H1 (cell line): Measurements from ENCODE around the gene THOC5.

Experiments
- KDM1A ChIP-seq: fragments of 200-600, 300-600 bp; sonication (generic); IDR thresholded peaks from 2 replicates; pipeline ENCODE4 v1.7.1; 2016; ENCODE audit warnings: mild to moderate bottlenecking, low read length, borderline replicate concordance
- USF2 ChIP-seq: IDR thresholded peaks from 2 replicates; pipeline ENCODE4 v1.6.1; 2011; ENCODE audit warnings: low read length, improper control_type of control experiment

- TF ChIP-seq USF2 (no peak), KDM1A (no peak)
These were observed 41.5 kb downstream of the THOC5 start for GRCh38 chr22:29512031-29512430.
